ENCODE measurements around the gene TENM4. TPM values are rescaled to one million over a fixed set of nuclear protein-coding genes. Genes with fewer than 3 reads are reported as not detected.

The TENM4 gene
- total and polyA plus RNA-seq, 10 of the 15 experiments (the other 5 are each of a cell fraction or from before 2014, with no cell fraction given) = 0.03 to 0.12 (median 0.06) TPM; not detected in 7

DNA sequence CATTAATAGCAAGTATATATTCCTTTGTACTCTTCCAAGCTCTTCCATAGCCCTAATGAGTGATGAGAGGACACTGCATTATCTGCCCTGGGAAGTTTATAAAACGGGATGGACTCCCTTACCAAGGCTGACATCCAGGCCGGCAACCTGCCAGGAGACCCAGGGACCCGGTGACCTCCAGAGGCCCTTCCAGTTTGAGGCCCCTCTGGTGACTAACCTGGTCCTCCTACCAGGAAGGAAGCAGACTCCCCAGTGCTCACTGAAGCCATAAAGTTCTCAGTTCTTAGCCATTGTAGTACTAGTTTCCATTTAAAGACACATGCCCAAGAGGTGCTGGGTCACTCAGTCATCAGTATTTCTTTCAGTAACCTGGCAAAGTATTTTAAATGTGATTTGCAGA lies 345.4 kb downstream of the TENM4 start:
- Histone ChIP-seq H3K79me2 (ENCODE audit: control insufficient read depth, insufficient read depth, low read length) (no peaks in the 10 kb centered on the region), H3K27ac (ENCODE audit: control insufficient read depth, insufficient read depth) (no peak overlapping the region), H3K9me3 (replicated peaks; ENCODE audit: control insufficient read depth, insufficient read depth, low read length) (no peaks in the 10 kb centered on the region; the same call in 2 of the 3 replicates), H3K9ac (ENCODE audit: control insufficient read depth, insufficient read depth, low read length) (no peak overlapping the region), H2AFZ (ENCODE audit: control insufficient read depth, low read depth, low read length) (no peak overlapping the region), H3K4me1 (ENCODE audit: control insufficient read depth, insufficient read depth, low read length) (no peaks in the 10 kb centered on the region), H4K20me1 (ENCODE audit: control insufficient read depth, insufficient read depth) (no peaks in the 10 kb centered on the region), H3K27me3 (replicated peaks in 1 of 2; ENCODE audit: control insufficient read depth in 2 of 2, insufficient read depth in 2 of 2, low read length in 1 of 2) (no peaks in the 10 kb centered on the region), H3K4me3 (no peak overlapping the region), H3K4me2 (ENCODE audit: control insufficient read depth, insufficient read depth) (no peak overlapping the region), H3K36me3 (ENCODE audit: control insufficient read depth in 2 of 2, insufficient read depth in 2 of 2, low read length in 1 of 2) (no peaks in the 10 kb centered on the region)
- ChIA-PET RAD21 (ENCODE audit: unreplicated experiment) (no interaction called here), CTCF (no interaction called here), SMC1A (ENCODE audit: uncharacterized antibody, unreplicated experiment) (no interaction called here), POLR2A (no interaction called here)
- WGBS (ENCODE audit: insufficient coverage, insufficient replicate concordance, low lambda C conversion rate, missing lambda C conversion rate) = 17% methylated on average over 3 of the region's 3 CpGs
- TF ChIP-seq POLR2AphosphoS5 (IDR thresholded peaks at IDR 0.05; ENCODE audit: low read length) (no peak), WRNIP1 (IDR thresholded peaks at IDR 0.05; ENCODE audit: borderline replicate concordance, low read depth, low read length) (no peak), JUND (IDR thresholded peaks at IDR 0.05; ENCODE audit: low read depth, low read length) (no peak)
- DNase-seq (ENCODE audit: low read depth, low spot score) (no peak), FAIRE-seq (no peak), ATAC-seq (no peak)
- no TSS peak for BruUV-seq (replicated peaks)
- in situ Hi-C loops (cut with MboI) (no loop called here), intact Hi-C loops (cut with micrococcal nuclease; ENCODE audit: unreplicated experiment) (no loop called here)

DNA sequence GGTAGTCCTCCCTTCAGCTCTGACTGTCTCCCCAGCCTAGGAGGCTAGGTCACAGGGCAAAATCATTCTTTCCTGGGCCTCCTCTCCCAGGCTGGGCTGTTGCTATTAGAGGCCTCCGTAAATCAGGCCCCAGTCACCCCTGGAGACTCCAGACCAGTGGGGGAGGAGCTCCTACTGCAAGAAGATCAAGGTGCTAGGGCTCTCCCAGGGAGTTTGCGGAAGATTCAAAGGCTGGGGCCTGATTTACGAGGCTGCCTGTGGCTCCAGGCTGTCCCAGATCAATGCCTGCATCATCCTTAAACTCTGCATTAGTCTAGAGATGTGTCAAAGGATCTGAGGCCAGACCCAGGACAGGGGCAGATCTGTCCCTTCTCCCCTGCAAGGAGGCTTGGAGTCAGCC lies 346.2 kb downstream of the TENM4 start:
- no peak overlapping the region for H2AFZ ChIP-seq (ENCODE audit: control insufficient read depth, low read depth, low read length)
- TF ChIP-seq FOXM1 (IDR thresholded peaks at IDR 0.05; ENCODE audit: low read depth, low read length) (no peak), PAX8 (IDR thresholded peaks at IDR 0.05) (no peak), KDM1A (IDR thresholded peaks at IDR 0.05; ENCODE audit: borderline replicate concordance) (no peak), KLF5 (IDR thresholded peaks at IDR 0.05; ENCODE audit: partially characterized antibody) (no peak), GABPA (IDR thresholded peaks at IDR 0.05; ENCODE audit: low read depth) (no peak), ZNF384 (IDR thresholded peaks at IDR 0.05; ENCODE audit: borderline replicate concordance, low read depth, low read length) (no peak), SIN3A (IDR thresholded peaks at IDR 0.05; ENCODE audit: low read depth, low read length) (no peak), YBX1 (IDR thresholded peaks at IDR 0.05) (no peak)
- TF ChIP-seq, protein P1, sequence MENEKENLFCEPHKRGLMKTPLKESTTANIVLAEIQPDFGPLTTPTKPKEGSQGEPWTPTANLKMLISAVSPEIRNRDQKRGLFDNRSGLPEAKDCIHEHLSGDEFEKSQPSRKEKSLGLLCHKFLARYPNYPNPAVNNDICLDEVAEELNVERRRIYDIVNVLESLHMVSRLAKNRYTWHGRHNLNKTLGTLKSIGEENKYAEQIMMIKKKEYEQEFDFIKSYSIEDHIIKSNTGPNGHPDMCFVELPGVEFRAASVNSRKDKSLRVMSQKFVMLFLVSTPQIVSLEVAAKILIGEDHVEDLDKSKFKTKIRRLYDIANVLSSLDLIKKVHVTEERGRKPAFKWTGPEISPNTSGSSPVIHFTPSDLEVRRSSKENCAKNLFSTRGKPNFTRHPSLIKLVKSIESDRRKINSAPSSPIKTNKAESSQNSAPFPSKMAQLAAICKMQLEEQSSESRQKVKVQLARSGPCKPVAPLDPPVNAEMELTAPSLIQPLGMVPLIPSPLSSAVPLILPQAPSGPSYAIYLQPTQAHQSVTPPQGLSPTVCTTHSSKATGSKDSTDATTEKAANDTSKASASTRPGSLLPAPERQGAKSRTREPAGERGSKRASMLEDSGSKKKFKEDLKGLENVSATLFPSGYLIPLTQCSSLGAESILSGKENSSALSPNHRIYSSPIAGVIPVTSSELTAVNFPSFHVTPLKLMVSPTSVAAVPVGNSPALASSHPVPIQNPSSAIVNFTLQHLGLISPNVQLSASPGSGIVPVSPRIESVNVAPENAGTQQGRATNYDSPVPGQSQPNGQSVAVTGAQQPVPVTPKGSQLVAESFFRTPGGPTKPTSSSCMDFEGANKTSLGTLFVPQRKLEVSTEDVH (IDR thresholded peaks at IDR 0.05; ENCODE audit: low read depth, partially characterized antibody) = no peak
- TF ChIP-seq, protein P2, sequence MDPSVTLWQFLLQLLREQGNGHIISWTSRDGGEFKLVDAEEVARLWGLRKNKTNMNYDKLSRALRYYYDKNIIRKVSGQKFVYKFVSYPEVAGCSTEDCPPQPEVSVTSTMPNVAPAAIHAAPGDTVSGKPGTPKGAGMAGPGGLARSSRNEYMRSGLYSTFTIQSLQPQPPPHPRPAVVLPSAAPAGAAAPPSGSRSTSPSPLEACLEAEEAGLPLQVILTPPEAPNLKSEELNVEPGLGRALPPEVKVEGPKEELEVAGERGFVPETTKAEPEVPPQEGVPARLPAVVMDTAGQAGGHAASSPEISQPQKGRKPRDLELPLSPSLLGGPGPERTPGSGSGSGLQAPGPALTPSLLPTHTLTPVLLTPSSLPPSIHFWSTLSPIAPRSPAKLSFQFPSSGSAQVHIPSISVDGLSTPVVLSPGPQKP (IDR thresholded peaks at IDR 0.05; ENCODE audit: low read depth, low read length) = no peak
- FAIRE-seq (no peak), ATAC-seq (no peak), DNase-seq (ENCODE audit: low read depth, low spot score) (no peak)
- H3K79me2 ChIP-seq (ENCODE audit: control insufficient read depth, insufficient read depth, low read length) = no peaks in the 10 kb centered on the region
- H3K4me2 ChIP-seq (ENCODE audit: control insufficient read depth, insufficient read depth) = no peak overlapping the region
- no TSS peak for BruUV-seq (replicated peaks)
- H3K27me3 ChIP-seq (replicated peaks in 1 of 2; ENCODE audit: control insufficient read depth in 2 of 2, insufficient read depth in 2 of 2, low read length in 1 of 2) = no peaks in the 10 kb centered on the region
- SMC1A ChIA-PET (ENCODE audit: uncharacterized antibody, unreplicated experiment) = no interaction called here
- H3K9me3 ChIP-seq (replicated peaks; ENCODE audit: control insufficient read depth, insufficient read depth, low read length) = no peaks in the 10 kb centered on the region; the same call in 2 of the 3 replicates
- no peaks in the 10 kb centered on the region for H4K20me1 ChIP-seq (ENCODE audit: control insufficient read depth, insufficient read depth)
- H3K4me1 ChIP-seq (ENCODE audit: control insufficient read depth, insufficient read depth, low read length) = no peaks in the 10 kb centered on the region
- H3K4me3 ChIP-seq = no peak overlapping the region
- CTCF ChIA-PET = no interaction called here
- in situ Hi-C loops (cut with MboI) = no loop called here
- no peak overlapping the region for H3K27ac ChIP-seq (ENCODE audit: control insufficient read depth, insufficient read depth)
- intact Hi-C loops (cut with micrococcal nuclease; ENCODE audit: unreplicated experiment) = no loop called here
- no peak overlapping the region for H3K9ac ChIP-seq (ENCODE audit: control insufficient read depth, insufficient read depth, low read length)
- H3K36me3 ChIP-seq (ENCODE audit: control insufficient read depth in 2 of 2, insufficient read depth in 2 of 2, low read length in 1 of 2) = no peaks in the 10 kb centered on the region
- RAD21 ChIA-PET (ENCODE audit: unreplicated experiment) = no interaction called here
- POLR2A ChIA-PET = interaction anchor here (0.5 kb wide), 1 partner anchor 784 kb away, joined by 3 read pairs; no protein-coding TSS in a partner anchor
- WGBS (ENCODE audit: insufficient coverage, insufficient replicate concordance, low lambda C conversion rate, missing lambda C conversion rate) = 3% methylated on average over 3 of the region's 3 CpGs
